ENCODE data around the gene RHOF. TPM values are rescaled to one million over a fixed set of nuclear protein-coding genes. Genes with fewer than 3 reads are reported as not detected.
A peak's percentile ranks its signal among the peaks of the same experiment; 100 is the strongest.

Gene RHOF
- polyA plus RNA-seq, 1 of the 3 experiments (the other 2 are of a cell fraction) = 5.0 TPM

DNA sequence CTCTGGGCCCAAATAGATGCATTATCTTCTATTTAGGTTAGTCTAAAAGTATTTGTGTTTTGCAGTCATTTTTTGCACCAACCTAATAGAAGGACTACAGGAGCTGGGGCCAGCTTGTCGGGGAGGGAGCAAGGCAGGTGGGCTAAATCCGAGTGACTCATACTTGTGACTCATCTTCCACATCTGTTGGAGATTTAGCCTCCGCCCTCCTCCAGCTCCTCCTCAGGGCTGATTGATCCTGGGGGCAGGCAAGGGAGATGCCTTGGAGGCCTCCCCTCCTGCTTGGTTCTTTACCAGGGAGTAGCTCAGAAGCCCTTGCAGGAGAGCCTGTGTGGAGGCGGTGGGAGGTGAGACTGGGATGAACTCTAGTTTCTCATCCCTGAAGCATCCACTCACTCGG, 27.9 kb downstream of the RHOF start:
- no peak overlapping the region for H2AFZ ChIP-seq (ENCODE audit: low read depth)
- no peaks in the 10 kb centered on the region for H3K9me3 ChIP-seq
- H3K4me3 ChIP-seq (ENCODE audit: low read depth in 2 of 2, low read length in 1 of 2) = no peak overlapping the region
- H3K4me2 ChIP-seq = peak overlapping the region; percentile 44; the same call in 1 of the 2 replicates
- H3K9ac ChIP-seq = no peak overlapping the region
- H3K27ac ChIP-seq (ENCODE audit: low read depth in 2 of 2, low read length in 1 of 2) = peak overlapping the region; percentile 22 to 66; a peak in 3 of 4 replicates
- no peaks in the 10 kb centered on the region for H3K27me3 ChIP-seq (ENCODE audit: insufficient read depth)
- DNase-seq = no peak
- H4K20me1 ChIP-seq (ENCODE audit: insufficient read depth) = no peaks in the 10 kb centered on the region
- WGBS (ENCODE audit: low lambda C conversion rate) = 18% methylated on average over 3 of the region's 5 CpGs
- H3K4me1 ChIP-seq (ENCODE audit: control insufficient read depth in 1 of 2, insufficient read depth in 2 of 2, low read depth in 1 of 2, low read length in 1 of 2) = peaks cover 17 to 24% of the 10 kb centered on the region in 2 experiments; a peak in 1 of 4 replicates
- H3K36me3 ChIP-seq (replicated peaks in 1 of 2; ENCODE audit: control insufficient read depth in 1 of 2, insufficient read depth in 2 of 2, low read length in 1 of 2) = peaks cover 0 to 4% of the 10 kb centered on the region in 2 experiments
- TF ChIP-seq TCF12 (IDR thresholded peaks at IDR 0.05) = peak; percentile 92
- no peak for TF ChIP-seq NRF1 (IDR thresholded peaks at IDR 0.05; ENCODE audit: low read depth, low read length)
- no peak for TF ChIP-seq FOXM1 (IDR thresholded peaks at IDR 0.05; ENCODE audit: low read depth)
- no peak for TF ChIP-seq USF2 (IDR thresholded peaks at IDR 0.05; ENCODE audit: borderline replicate concordance, low read depth, low read length)
- no peak for TF ChIP-seq RXRA (IDR thresholded peaks at IDR 0.05; ENCODE audit: borderline replicate concordance, low read depth)
- TF ChIP-seq SIN3A (IDR thresholded peaks at IDR 0.05; ENCODE audit: borderline replicate concordance, low read depth, low read length) = 0 out of 2 replicates have a peak, but pooled peaks have one; percentile 34
- TF ChIP-seq SMC3 (IDR thresholded peaks at IDR 0.05; ENCODE audit: low read depth, low read length) = no peak
- no peak for TF ChIP-seq CHD2 (IDR thresholded peaks at IDR 0.05; ENCODE audit: low read length, partially characterized antibody)
- no peak for TF ChIP-seq GATA2 (CRISPR knock-in tag; IDR thresholded peaks at IDR 0.05)
- TF ChIP-seq, protein P1, sequence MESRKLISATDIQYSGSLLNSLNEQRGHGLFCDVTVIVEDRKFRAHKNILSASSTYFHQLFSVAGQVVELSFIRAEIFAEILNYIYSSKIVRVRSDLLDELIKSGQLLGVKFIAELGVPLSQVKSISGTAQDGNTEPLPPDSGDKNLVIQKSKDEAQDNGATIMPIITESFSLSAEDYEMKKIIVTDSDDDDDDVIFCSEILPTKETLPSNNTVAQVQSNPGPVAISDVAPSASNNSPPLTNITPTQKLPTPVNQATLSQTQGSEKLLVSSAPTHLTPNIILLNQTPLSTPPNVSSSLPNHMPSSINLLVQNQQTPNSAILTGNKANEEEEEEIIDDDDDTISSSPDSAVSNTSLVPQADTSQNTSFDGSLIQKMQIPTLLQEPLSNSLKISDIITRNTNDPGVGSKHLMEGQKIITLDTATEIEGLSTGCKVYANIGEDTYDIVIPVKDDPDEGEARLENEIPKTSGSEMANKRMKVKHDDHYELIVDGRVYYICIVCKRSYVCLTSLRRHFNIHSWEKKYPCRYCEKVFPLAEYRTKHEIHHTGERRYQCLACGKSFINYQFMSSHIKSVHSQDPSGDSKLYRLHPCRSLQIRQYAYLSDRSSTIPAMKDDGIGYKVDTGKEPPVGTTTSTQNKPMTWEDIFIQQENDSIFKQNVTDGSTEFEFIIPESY (IDR thresholded peaks at IDR 0.05; ENCODE audit: borderline replicate concordance, low read depth) = no peak
- TF ChIP-seq EZH2phosphoT487 (IDR thresholded peaks at IDR 0.05; ENCODE audit: borderline replicate concordance, low read depth) = no peak
- TF ChIP-seq RCOR1 (IDR thresholded peaks at IDR 0.05; ENCODE audit: low read length) = no peak
- TF ChIP-seq, protein P2, sequence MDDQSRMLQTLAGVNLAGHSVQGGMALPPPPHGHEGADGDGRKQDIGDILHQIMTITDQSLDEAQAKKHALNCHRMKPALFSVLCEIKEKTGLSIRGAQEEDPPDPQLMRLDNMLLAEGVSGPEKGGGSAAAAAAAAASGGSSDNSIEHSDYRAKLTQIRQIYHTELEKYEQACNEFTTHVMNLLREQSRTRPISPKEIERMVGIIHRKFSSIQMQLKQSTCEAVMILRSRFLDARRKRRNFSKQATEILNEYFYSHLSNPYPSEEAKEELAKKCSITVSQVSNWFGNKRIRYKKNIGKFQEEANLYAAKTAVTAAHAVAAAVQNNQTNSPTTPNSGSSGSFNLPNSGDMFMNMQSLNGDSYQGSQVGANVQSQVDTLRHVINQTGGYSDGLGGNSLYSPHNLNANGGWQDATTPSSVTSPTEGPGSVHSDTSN (IDR thresholded peaks at IDR 0.05) = peak; percentile 38; the same call in 1 of the 2 replicates
- peak; percentile 94 for TF ChIP-seq FOSL2 (IDR thresholded peaks at IDR 0.05; ENCODE audit: borderline replicate concordance, low read depth)
- TF ChIP-seq RAD21 (IDR thresholded peaks at IDR 0.05; ENCODE audit: low read length) = no peak
- TF ChIP-seq EP300 (IDR thresholded peaks at IDR 0.05; ENCODE audit: borderline replicate concordance in 1 of 2, low read depth in 1 of 2, low read length in 1 of 2) = peak in 1 of 2 experiments; percentile 20; a peak in 1 of 4 replicates
- peak; percentile 95 for TF ChIP-seq JUND (IDR thresholded peaks at IDR 0.05)
- H3F3A ChIP-seq (replicated peaks; ENCODE audit: insufficient read depth) = peaks cover 14% of the 10 kb centered on the region
- ChIA-PET CTCF (interaction anchor here (1.1 to 25.7 kb wide), 5 partner anchors 29 to 213 kb away, joined by 3 to 382 read pairs (median 3); partner anchors contain the start of gene RHOF), POLR2A (interaction anchor here (0.6 kb wide), 1 partner anchor 72 kb away, joined by 3 read pairs; no protein-coding TSS in a partner anchor)
- H3K9me2 ChIP-seq = no peaks in the 10 kb centered on the region
- no peaks in the 10 kb centered on the region for H3K79me2 ChIP-seq (ENCODE audit: insufficient read depth)

Data from SK-N-SH (cell line).